22Rv1 (cell line): Measurements from ENCODE around the gene ZNF419.

ENCODE experiments used
- CTCF ChIP-seq: fragments of 450-650 bp; IDR thresholded peaks from 2 replicates; pipeline ENCODE4 v1.5.1; 2017; ENCODE audit warnings: mild to moderate bottlenecking
- ZFX ChIP-seq: fragments of 450-650 bp; IDR thresholded peaks from 2 replicates; pipeline ENCODE4 v1.6.1; 2017; ENCODE audit warnings: antibody characterized with exemption, borderline replicate concordance

GRCh38 chr19:57465680-57466381 lies 21.7 kb upstream of the ZNF419 start:
- peak; percentile 67 for TF ChIP-seq CTCF
- no peak for TF ChIP-seq ZFX
